Activated CD8-positive, alpha-beta memory T cell treated with anti-CD3 and anti-CD28 coated beads, Interleukin-2, amount 50 U/mL, for 4 hours (primary cell): ENCODE data around the gene FBLN7.
"Not testable (repeated sequence)": the region's sequence is repeated elsewhere in the genome, so short reads cannot be mapped to it uniquely, and the experiment has no call there.

ENCODE experiments used
- DNase-seq: peaks from one replicate; pipeline ENCODE4 v3.0.0-alpha.2; 2020

The FBLN7 gene

DNA sequence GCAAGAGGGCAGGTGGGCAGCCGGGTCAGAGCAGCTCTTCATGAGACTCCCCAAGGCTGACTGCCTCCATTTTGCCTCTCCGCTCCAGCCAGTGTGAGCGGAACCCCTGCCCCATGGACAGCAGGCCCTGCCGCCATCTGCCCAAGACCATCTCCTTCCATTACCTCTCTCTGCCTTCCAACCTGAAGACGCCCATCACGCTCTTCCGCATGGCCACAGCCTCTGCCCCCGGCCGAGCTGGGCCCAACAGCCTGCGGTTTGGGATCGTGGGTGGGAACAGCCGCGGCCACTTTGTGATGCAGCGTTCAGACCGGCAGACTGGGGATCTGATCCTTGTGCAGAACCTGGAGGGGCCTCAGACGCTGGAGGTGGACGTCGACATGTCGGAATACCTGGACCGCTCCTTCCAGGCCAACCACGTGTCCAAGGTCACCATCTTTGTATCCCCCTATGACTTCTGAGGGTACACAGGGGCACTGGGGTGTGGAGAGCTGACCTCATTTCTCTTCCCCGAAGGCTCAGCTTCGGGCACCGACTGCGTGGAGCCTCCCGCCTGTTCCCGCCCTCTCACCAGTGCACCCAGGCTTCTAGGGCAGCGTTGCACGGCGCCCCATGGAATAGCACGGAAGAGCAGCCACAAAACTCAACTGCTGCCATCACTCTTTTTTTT lies 49.0 kb downstream of the FBLN7 start:
- peak; percentile 25 for DNase-seq

GRCh38 chr2:112187805-112188596 lies 49.8 kb downstream of the FBLN7 start:
- DNase-seq, result peak; percentile 75

DNA sequence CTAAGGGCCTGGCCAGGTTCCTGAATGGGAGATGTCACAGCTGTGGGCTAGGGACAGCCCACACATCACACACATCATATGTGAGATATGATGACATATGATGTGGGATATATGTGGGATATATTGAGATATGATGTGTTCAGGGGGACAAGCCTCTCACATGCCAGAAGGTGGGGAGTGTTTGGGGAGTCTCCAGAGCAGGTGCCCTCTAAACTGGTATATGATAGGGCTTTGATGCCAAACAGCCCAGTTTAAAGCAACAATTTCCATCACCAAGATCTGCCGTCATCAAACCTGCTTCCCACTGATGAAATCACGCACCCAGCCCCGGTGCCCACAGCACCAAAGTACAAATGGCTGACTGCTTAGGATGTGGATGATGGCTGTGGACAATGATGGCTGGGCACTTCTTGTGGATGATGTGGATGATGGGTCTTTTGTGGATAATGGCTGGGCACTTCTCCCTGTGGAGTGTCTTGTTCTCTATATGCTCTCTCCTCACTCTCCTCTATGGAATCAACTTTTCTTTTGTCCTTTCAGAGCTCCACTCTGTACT lies 50.9 kb downstream of the FBLN7 start:
- DNase-seq, result no peak

GRCh38 chr2:112194028-112194427 lies 55.8 kb downstream of the FBLN7 start:
- DNase-seq, result no peak

- no peak for DNase-seq
Measured at GRCh38 chr2:112194482-112194881, 56.3 kb downstream of the FBLN7 start.

DNA sequence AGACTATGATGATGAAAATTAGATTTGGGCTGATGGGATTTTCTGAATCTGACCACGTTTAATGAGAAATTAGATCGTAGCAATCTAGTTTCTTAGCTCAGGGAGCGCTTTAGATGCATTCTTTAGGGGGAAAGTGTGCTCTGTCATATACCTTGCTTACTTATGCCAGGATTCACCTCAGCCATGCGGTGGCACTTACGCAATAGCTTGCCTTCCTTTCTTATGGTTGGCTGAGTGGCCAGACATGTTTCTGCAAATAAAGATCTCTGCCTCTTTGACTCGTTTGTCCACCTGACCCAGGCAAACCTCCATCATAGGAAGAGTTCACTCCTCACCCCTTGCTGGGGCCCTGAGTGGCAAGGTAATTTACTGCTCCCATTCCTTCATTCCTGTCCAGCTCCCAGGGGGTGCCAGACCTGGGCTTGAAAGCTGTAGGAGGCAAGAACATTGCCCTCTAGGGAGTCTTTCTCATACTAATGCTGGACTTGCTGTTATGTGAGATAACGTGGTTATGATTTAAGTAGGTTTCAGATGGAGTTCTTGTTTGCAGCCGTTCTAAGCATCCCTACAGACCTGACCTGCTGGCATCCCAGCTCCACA lies 57.1 kb downstream of the FBLN7 start:
- no peak for DNase-seq

- no peak for DNase-seq
Measured at GRCh38 chr2:112195950-112196349, 57.8 kb downstream of the FBLN7 start.

- no peak for DNase-seq
Measured at GRCh38 chr2:112197868-112198267, 59.7 kb downstream of the FBLN7 start.

- DNase-seq, result no peak
Measured at GRCh38 chr2:112198780-112199179, 60.6 kb downstream of the FBLN7 start.

DNA sequence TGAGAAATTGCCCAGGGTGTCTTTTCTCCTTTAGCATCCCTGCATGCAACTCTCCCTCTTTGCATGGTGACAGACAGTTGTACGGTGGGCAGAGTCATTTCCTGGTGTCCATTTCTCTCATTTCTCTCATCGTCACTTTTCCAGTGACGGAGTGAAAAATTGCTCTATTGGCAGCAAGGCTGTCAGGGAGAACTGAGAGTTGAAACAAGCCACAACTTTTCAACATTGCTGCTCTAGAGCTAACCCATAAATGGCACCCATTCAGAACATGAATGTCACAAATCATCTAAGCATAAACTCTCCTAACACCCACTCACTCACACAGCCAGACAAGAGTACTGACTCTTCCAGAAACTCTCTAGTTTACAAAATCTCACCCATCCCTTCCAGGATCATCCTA lies 61.0 kb downstream of the FBLN7 start:
- DNase-seq, result no peak

- no peak for DNase-seq
Measured at GRCh38 chr2:112201696-112202430, 63.7 kb downstream of the FBLN7 start.

- DNase-seq, result no peak
Measured at GRCh38 chr2:112204411-112204810, 66.2 kb downstream of the FBLN7 start.

DNA sequence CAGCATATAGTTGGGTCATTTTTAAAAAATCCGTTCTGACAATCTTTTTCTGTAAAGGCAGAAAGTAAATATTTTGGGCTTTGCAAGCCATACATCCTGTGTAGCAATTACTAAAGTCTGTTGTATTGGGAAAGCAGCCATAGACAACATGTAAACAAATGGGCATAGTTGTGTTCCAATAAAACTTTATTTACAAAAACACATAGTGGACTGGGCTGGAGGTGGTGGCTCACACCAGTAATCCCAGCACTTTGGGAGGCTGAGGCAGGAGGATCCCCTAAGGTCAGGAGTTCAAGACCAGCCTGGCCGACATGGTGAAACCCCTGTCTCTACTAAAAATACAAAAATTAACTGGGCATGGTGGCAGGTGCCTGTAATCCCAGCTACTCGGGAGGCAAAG lies 69.7 kb downstream of the FBLN7 start:
- not testable (repeated sequence) for DNase-seq

DNA sequence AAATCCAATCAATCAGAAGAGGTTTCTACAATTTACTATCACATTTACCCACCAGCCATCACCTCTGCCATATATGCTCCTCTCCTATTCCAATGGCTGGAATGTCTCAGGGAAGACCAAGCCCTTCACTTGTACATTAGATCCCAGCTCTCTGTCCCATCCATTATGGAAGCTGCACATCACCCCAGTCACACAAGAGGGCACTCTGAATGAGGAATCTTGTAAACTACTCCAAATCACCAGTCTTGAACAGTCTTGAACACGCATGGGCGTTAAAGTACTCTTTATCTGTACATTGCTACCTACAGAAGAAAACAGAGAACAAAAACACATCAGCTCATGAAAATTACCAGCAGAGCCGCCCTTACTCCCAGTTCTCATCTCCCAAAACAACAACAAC lies 78.0 kb downstream of the FBLN7 start:
- DNase-seq, result no peak

GRCh38 chr2:112217854-112218253 lies 79.7 kb downstream of the FBLN7 start:
- no peak for DNase-seq

DNA sequence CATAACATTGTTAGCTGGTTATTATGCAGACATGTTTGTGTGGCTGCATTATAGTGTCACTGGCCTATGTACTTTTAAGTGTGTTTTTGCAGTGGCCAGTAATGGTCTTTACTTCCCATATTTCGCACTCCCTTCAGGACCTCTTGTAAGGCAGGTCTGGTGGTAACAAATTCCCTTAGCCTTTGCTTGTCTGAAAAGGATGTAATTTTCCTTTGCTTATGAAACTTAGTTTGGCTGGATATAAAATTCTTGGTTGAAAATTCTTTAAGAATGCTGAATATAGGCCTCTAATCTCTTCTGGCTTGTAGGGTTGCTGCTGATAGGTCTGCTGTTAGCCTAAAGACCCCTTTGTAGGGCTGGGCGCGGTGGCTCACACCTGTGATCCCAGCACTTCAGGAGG lies 82.0 kb downstream of the FBLN7 start:
- DNase-seq, result no peak

DNA sequence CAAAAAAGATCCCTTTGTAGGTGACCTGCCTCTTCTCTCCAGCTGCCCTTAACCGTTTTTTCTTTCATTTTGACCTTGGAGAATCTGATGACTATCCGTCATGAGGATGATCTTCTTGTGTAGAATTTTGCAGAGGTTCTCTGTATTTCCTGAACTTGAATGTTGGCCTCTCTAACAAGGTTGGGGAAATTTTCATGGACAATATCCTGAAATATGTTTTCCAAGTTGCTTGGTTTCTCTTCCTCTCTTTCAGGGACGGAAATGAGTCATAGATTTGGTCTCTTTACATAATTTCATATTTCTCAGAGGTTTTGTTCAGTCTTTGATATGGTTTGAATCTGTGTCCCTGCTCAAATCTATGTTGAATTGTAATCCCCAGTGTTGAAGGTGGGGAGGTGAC lies 82.6 kb downstream of the FBLN7 start:
- no peak for DNase-seq

DNA sequence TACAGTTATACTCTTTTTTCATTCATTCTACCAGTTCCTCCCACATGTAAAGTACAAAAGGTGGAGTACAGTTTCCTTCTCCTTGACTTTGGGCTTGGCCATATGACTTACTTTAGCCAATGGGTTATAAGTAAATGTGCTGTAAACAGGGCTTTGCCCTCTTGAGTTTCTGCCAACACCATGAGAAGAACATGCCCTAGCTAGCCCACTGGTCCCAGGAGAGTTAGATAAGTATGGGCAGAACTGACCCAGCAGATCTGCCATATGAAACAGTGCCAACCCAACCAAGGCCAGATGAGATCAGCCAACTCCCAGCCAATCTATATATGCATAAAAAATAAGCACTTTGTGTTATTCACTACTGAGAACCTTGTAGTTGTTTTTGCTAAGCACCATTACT lies 91.2 kb downstream of the FBLN7 start:
- no peak for DNase-seq

GRCh38 chr2:112230371-112230770 lies 92.2 kb downstream of the FBLN7 start:
- no peak for DNase-seq
